ENCODE measurements around the gene HMGCS1.
"Not testable (repeated sequence)": the region's sequence is repeated elsewhere in the genome, so short reads cannot be mapped to it uniquely, and the experiment has no call there.

Gene HMGCS1

GRCh38 chr5:43332401-43332800 is 19.2 kb upstream of the HMGCS1 start:
- no peak for TF ChIP-seq CTCF (conservative IDR thresholded peaks at IDR 0.05)
- H3K27ac ChIP-seq: no peak overlapping the region

GRCh38 chr5:43325624-43326023 is 12.4 kb upstream of the HMGCS1 start:
- not testable (repeated sequence) for H3K27ac ChIP-seq

- H3K27ac ChIP-seq: not testable (repeated sequence)
These were observed 10.3 kb upstream of the HMGCS1 start for GRCh38 chr5:43323488-43323887.

- no peak for TF ChIP-seq CTCF (conservative IDR thresholded peaks at IDR 0.05)
- H3K27ac ChIP-seq: no peak overlapping the region
These were observed 7.6 kb upstream of the HMGCS1 start for GRCh38 chr5:43320846-43321245.

GRCh38 chr5:43316421-43316820 is 3.2 kb upstream of the HMGCS1 start:
- no peak overlapping the region for H3K27ac ChIP-seq
- no peak for TF ChIP-seq CTCF (conservative IDR thresholded peaks at IDR 0.05)

- no peak overlapping the region for H3K27ac ChIP-seq
- no peak for TF ChIP-seq CTCF (conservative IDR thresholded peaks at IDR 0.05)
These were observed 2.5 kb upstream of the HMGCS1 start for GRCh38 chr5:43315682-43316081.

GRCh38 chr5:43315263-43315662 is 2.1 kb upstream of the HMGCS1 start:
- no peak overlapping the region for H3K27ac ChIP-seq
- no peak for TF ChIP-seq CTCF (conservative IDR thresholded peaks at IDR 0.05)

- peak overlapping the region; percentile 91; the same call in 1 of the 2 replicates for H3K27ac ChIP-seq
- no peak for TF ChIP-seq CTCF (conservative IDR thresholded peaks at IDR 0.05)
These were observed 1.5 kb upstream of the HMGCS1 start for GRCh38 chr5:43314724-43315123.

- peak overlapping the region; percentile 91 for H3K27ac ChIP-seq
- TF ChIP-seq CTCF (conservative IDR thresholded peaks at IDR 0.05): no peak
These were observed 744 bp upstream of the HMGCS1 start for GRCh38 chr5:43313854-43314457.

Measured in VCaP (cell line).